HG03108 (cell line): Measurements from ENCODE around the gene SYK.

Experiments
- ATAC-seq: cut with Tn5 transposase; IDR thresholded peaks from one replicate; pipeline ENCODE4 v1.9.1; 2021; ENCODE audit warnings: moderate library complexity; ENCODE audit not compliant: unreplicated experiment

SYK gene

GRCh38 chr9:90821697-90822096, 20.1 kb downstream of the SYK start:
- no peak for ATAC-seq

- no peak for ATAC-seq
Measured at GRCh38 chr9:90822866-90823265, 21.2 kb downstream of the SYK start.

GRCh38 chr9:90825586-90825985, 24.0 kb downstream of the SYK start:
- ATAC-seq: no peak

GRCh38 chr9:90826326-90827020, 24.9 kb downstream of the SYK start:
- no peak for ATAC-seq

GRCh38 chr9:90827181-90827871, 25.7 kb downstream of the SYK start:
- ATAC-seq: peak; percentile 46

- ATAC-seq: no peak
Measured at GRCh38 chr9:90830051-90830450, 28.4 kb downstream of the SYK start.

- ATAC-seq: peak; percentile 38
Measured at GRCh38 chr9:90830977-90831376, 29.4 kb downstream of the SYK start.

GRCh38 chr9:90832261-90832660, 30.6 kb downstream of the SYK start:
- no peak for ATAC-seq

- no peak for ATAC-seq
Measured at GRCh38 chr9:90834828-90835595, 33.4 kb downstream of the SYK start.

GRCh38 chr9:90836411-90837080, 34.9 kb downstream of the SYK start:
- ATAC-seq: no peak

GRCh38 chr9:90838098-90838497, 36.5 kb downstream of the SYK start:
- no peak for ATAC-seq

- no peak for ATAC-seq
Measured at GRCh38 chr9:90838581-90839154, 37.0 kb downstream of the SYK start.

GRCh38 chr9:90839183-90839728, 37.6 kb downstream of the SYK start:
- ATAC-seq: peak; percentile 50

GRCh38 chr9:90840696-90841095, 39.1 kb downstream of the SYK start:
- no peak for ATAC-seq

- ATAC-seq: no peak
Measured at GRCh38 chr9:90841213-90841612, 39.6 kb downstream of the SYK start.

- ATAC-seq: no peak
Measured at GRCh38 chr9:90841615-90842014, 40.0 kb downstream of the SYK start.

- no peak for ATAC-seq
Measured at GRCh38 chr9:90842176-90842777, 40.7 kb downstream of the SYK start.

- ATAC-seq: no peak
Measured at GRCh38 chr9:90842996-90843395, 41.4 kb downstream of the SYK start.

- no peak for ATAC-seq
Measured at GRCh38 chr9:90843525-90843924, 41.9 kb downstream of the SYK start.

GRCh38 chr9:90844326-90844725, 42.7 kb downstream of the SYK start:
- no peak for ATAC-seq
